ENCODE results near the gene TMTC3.

GRCh38 chr12:88188180-88188579 is 46.1 kb downstream of the TMTC3 start:
- TF ChIP-seq EZH2 (IDR thresholded peaks at IDR 0.05; ENCODE audit: low read depth, low read length, severe bottlenecking) (no peak), KDM5A (IDR thresholded peaks at IDR 0.05; ENCODE audit: low read length) (no peak), EP300 (IDR thresholded peaks at IDR 0.05; ENCODE audit: borderline replicate concordance in 1 of 2, low read depth in 2 of 2, low read length in 2 of 2) (no peak), CTCF (IDR thresholded peaks at IDR 0.05; ENCODE audit: control extremely low read depth in 1 of 3, insufficient read depth in 1 of 3, low read depth in 1 of 3, low read length in 3 of 3) (no peak), GABPA (IDR thresholded peaks at IDR 0.05; ENCODE audit: borderline replicate concordance, insufficient read depth, low read length) (no peak), POLR2A (IDR thresholded peaks at IDR 0.05; ENCODE audit: control extremely low read depth in 1 of 2, low read depth in 2 of 2, low read length in 2 of 2) (no peak), CREB1 (IDR thresholded peaks at IDR 0.05) (no peak), RFX5 (IDR thresholded peaks at IDR 0.05; ENCODE audit: borderline replicate concordance, low read depth, low read length) (no peak), HDAC2 (IDR thresholded peaks at IDR 0.05; ENCODE audit: borderline replicate concordance in 1 of 2, low read depth in 2 of 2, low read length in 2 of 2) (no peak), NRF1 (IDR thresholded peaks at IDR 0.05; ENCODE audit: low read depth, low read length) (no peak), POLR2AphosphoS5 (IDR thresholded peaks at IDR 0.05; ENCODE audit: low read depth, low read length) (no peak), JUND (IDR thresholded peaks at IDR 0.05; ENCODE audit: low read length) (no peak)

Data from H1 (cell line).